H1 (cell line): ENCODE data around the gene KCTD17. TPM values are rescaled to one million over a fixed set of nuclear protein-coding genes. Genes with fewer than 3 reads are reported as not detected.

Source experiments
- GTF2F1 ChIP-seq: IDR thresholded peaks from 2 replicates; pipeline ENCODE4 v1.6.1; 2012; ENCODE audit warnings: low read depth, low read length, improper control_type of control experiment, borderline replicate concordance
- SAP30 ChIP-seq: fragments of 300-600 bp; sonication (generic); IDR thresholded peaks from 2 replicates; pipeline ENCODE4 v1.7.1; 2012; ENCODE audit warnings: low read length, moderate library complexity, mild to moderate bottlenecking, inconsistent platforms; ENCODE audit not compliant: insufficient read depth, insufficient replicate concordance
- SIN3A ChIP-seq, 2 experiments: IDR thresholded peaks in 1 of 2; conservative IDR thresholded peaks in 1 of 2; 2 replicates each; pipeline ENCODE4 v1.6.1; 2011 to 2012; ENCODE audit warnings: low read length in 2 of 2, improper control_type of control experiment in 1 of 2, low read depth in 1 of 2, mild to moderate bottlenecking in 1 of 2
- SRF ChIP-seq: IDR thresholded peaks from 2 replicates; pipeline ENCODE4 v1.6.1; 2011; ENCODE audit warnings: mild to moderate bottlenecking, low read depth, low read length, moderate library complexity
- TEAD4 ChIP-seq: IDR thresholded peaks from 2 replicates; pipeline ENCODE4 v1.6.1; 2012; ENCODE audit warnings: low read depth, low read length, inconsistent platforms, mixed read lengths
- polyA plus RNA-seq, 7 experiments: library from polyadenylated mRNA; depleted of rRNA in 3 of 7; stranded (reverse) in 5 of 7; unstranded in 2 of 7; fragments of >200 nt in 5 of 7; fragments of 200-250 nt in 2 of 7; gene quantifications; 1 replicate in 5 of 7; 2 replicates in 1 of 7; 4 replicates in 1 of 7; pipeline versions ENCODE4 v1.2.1 to v1.2.3, GENCODE V29; 2011 to 2013; ENCODE audit warnings: missing spikeins in 2 of 7, mixed read lengths in 2 of 7
- total RNA-seq: library from RNA; stranded (reverse); fragmentation: NEBNext Ultra II Directional; extraction: Animal tissue kit (Norgen Biotek cat#: 25700); gene quantifications from 2 replicates; pipeline ENCODE4 v1.2.1, GENCODE V29; 2021
- TF ChIP-seq, protein P1 (sequence below): fragments of 300-600 bp; sonication (generic); IDR thresholded peaks from 2 replicates; pipeline ENCODE4 v1.7.1; 2012; ENCODE audit warnings: low read length, moderate library complexity, mild to moderate bottlenecking, inconsistent platforms; ENCODE audit not compliant: insufficient replicate concordance
- TF ChIP-seq, protein P2 (sequence below), 3 experiments: IDR thresholded peaks; 1 replicate in 2 of 3; 2 replicates in 1 of 3; pipeline versions ENCODE4 v1.5.1 to v1.6.1; 2011; ENCODE audit warnings: low read length in 3 of 3, mild to moderate bottlenecking in 3 of 3, inconsistent platforms in 2 of 3, low read depth in 1 of 3, moderate library complexity in 1 of 3; ENCODE audit not compliant: insufficient read depth in 1 of 3; ENCODE audit errors: control extremely low read depth in 1 of 3

Gene KCTD17
- total and polyA plus RNA-seq, 2 of the 8 experiments (the other 6 are each of a cell fraction or from before 2014, with no cell fraction given): 39.4 to 44.0 TPM

DNA sequence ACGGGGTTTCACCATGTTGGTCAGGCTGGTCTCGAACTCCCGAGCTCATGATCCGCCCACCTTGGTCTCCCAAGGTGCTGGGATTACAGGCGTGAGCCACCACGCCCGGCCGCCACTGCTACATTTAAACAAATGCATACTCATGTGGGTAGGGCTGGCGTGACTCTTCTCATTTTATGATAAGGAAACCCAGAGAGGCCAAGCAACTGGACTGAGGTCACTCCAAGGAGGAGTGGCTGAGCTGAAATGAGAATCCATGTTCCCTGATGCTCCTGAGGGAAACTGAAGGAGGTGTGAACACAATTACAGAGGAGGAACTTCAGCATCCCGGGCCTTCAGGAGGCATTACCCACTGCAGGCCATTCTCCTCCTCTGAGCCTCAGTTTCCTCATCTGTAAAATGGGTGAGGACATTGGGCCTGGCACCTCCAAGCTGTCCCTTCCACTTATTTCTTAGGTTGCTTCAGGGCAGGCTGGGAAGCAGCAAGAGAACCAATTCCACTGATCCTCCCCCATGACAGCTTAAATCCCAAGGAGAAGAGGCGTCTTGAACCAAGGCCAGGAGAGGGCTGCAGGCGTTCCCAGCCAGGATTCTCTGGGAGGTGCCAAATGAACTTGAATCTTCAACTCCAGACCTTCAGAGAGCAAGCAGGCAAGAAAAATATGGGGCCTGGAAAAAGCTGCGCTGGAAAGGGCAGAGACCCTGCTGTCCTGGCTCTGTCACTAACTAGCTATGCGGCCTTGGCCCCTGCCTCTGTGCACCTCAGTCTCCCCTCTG lies 35.2 kb upstream of the KCTD17 start (continued):
- TF ChIP-seq, protein P1, sequence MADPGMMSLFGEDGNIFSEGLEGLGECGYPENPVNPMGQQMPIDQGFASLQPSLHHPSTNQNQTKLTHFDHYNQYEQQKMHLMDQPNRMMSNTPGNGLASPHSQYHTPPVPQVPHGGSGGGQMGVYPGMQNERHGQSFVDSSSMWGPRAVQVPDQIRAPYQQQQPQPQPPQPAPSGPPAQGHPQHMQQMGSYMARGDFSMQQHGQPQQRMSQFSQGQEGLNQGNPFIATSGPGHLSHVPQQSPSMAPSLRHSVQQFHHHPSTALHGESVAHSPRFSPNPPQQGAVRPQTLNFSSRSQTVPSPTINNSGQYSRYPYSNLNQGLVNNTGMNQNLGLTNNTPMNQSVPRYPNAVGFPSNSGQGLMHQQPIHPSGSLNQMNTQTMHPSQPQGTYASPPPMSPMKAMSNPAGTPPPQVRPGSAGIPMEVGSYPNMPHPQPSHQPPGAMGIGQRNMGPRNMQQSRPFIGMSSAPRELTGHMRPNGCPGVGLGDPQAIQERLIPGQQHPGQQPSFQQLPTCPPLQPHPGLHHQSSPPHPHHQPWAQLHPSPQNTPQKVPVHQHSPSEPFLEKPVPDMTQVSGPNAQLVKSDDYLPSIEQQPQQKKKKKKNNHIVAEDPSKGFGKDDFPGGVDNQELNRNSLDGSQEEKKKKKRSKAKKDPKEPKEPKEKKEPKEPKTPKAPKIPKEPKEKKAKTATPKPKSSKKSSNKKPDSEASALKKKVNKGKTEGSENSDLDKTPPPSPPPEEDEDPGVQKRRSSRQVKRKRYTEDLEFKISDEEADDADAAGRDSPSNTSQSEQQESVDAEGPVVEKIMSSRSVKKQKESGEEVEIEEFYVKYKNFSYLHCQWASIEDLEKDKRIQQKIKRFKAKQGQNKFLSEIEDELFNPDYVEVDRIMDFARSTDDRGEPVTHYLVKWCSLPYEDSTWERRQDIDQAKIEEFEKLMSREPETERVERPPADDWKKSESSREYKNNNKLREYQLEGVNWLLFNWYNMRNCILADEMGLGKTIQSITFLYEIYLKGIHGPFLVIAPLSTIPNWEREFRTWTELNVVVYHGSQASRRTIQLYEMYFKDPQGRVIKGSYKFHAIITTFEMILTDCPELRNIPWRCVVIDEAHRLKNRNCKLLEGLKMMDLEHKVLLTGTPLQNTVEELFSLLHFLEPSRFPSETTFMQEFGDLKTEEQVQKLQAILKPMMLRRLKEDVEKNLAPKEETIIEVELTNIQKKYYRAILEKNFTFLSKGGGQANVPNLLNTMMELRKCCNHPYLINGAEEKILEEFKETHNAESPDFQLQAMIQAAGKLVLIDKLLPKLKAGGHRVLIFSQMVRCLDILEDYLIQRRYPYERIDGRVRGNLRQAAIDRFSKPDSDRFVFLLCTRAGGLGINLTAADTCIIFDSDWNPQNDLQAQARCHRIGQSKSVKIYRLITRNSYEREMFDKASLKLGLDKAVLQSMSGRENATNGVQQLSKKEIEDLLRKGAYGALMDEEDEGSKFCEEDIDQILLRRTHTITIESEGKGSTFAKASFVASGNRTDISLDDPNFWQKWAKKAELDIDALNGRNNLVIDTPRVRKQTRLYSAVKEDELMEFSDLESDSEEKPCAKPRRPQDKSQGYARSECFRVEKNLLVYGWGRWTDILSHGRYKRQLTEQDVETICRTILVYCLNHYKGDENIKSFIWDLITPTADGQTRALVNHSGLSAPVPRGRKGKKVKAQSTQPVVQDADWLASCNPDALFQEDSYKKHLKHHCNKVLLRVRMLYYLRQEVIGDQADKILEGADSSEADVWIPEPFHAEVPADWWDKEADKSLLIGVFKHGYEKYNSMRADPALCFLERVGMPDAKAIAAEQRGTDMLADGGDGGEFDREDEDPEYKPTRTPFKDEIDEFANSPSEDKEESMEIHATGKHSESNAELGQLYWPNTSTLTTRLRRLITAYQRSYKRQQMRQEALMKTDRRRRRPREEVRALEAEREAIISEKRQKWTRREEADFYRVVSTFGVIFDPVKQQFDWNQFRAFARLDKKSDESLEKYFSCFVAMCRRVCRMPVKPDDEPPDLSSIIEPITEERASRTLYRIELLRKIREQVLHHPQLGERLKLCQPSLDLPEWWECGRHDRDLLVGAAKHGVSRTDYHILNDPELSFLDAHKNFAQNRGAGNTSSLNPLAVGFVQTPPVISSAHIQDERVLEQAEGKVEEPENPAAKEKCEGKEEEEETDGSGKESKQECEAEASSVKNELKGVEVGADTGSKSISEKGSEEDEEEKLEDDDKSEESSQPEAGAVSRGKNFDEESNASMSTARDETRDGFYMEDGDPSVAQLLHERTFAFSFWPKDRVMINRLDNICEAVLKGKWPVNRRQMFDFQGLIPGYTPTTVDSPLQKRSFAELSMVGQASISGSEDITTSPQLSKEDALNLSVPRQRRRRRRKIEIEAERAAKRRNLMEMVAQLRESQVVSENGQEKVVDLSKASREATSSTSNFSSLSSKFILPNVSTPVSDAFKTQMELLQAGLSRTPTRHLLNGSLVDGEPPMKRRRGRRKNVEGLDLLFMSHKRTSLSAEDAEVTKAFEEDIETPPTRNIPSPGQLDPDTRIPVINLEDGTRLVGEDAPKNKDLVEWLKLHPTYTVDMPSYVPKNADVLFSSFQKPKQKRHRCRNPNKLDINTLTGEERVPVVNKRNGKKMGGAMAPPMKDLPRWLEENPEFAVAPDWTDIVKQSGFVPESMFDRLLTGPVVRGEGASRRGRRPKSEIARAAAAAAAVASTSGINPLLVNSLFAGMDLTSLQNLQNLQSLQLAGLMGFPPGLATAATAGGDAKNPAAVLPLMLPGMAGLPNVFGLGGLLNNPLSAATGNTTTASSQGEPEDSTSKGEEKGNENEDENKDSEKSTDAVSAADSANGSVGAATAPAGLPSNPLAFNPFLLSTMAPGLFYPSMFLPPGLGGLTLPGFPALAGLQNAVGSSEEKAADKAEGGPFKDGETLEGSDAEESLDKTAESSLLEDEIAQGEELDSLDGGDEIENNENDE: no peak
- TF ChIP-seq SRF (no peak), GTF2F1 (no peak), SIN3A (conservative IDR thresholded peaks at IDR 0.05 in 1 of 2, IDR thresholded peaks at IDR 0.05 in 1 of 2; ENCODE audit: low read depth in 1 of 2, low read length in 2 of 2) (no peak), TEAD4 (no peak), SAP30 (no peak)
- TF ChIP-seq, protein P2, sequence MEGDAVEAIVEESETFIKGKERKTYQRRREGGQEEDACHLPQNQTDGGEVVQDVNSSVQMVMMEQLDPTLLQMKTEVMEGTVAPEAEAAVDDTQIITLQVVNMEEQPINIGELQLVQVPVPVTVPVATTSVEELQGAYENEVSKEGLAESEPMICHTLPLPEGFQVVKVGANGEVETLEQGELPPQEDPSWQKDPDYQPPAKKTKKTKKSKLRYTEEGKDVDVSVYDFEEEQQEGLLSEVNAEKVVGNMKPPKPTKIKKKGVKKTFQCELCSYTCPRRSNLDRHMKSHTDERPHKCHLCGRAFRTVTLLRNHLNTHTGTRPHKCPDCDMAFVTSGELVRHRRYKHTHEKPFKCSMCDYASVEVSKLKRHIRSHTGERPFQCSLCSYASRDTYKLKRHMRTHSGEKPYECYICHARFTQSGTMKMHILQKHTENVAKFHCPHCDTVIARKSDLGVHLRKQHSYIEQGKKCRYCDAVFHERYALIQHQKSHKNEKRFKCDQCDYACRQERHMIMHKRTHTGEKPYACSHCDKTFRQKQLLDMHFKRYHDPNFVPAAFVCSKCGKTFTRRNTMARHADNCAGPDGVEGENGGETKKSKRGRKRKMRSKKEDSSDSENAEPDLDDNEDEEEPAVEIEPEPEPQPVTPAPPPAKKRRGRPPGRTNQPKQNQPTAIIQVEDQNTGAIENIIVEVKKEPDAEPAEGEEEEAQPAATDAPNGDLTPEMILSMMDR (IDR thresholded peaks at IDR 0.05; ENCODE audit: control extremely low read depth in 1 of 3, insufficient read depth in 1 of 3, low read depth in 1 of 3, low read length in 3 of 3): no peak
